GM12878 (cell line): ENCODE measurements around the gene MRPS15. TPM values are rescaled to one million over a fixed set of nuclear protein-coding genes. Genes with fewer than 3 reads are reported as not detected.
"Not testable (repeated sequence)": the region's sequence is repeated elsewhere in the genome, so short reads cannot be mapped to it uniquely, and the experiment has no call there.

Experiments used
- ATAC-seq: fragments of 200-7000 bp; cut with Tn5 transposase; 3 replicates; pipeline ENCODE4 v1.9.1; 2020; ENCODE audit warnings: mild to moderate bottlenecking, moderate library complexity
- BruUV-seq: library from RNA; stranded (reverse); fragments of 400-500 nt; replicated peaks from 2 replicates; lab custom pipeline; 2021; lab: Mats Ljungman, UMichigan
- CTCF ChIA-PET: fragments of 300-600 bp; sonication (Branson Sonifier 250); formaldehyde crosslinking; extraction: SDS; loops from one replicate; lab custom pipeline; 2021; ENCODE audit warnings: inconsistent platforms; lab: Yijun Ruan, JAX
- POLR2A ChIA-PET: fragments of 350-600 bp; formaldehyde crosslinking; extraction: SDS; loops from one replicate; lab custom pipeline; 2021; ENCODE audit warnings: inconsistent platforms; lab: Charles Lee
- RAD21 ChIA-PET: fragments of 300-600 bp; sonication (Branson Sonifier 250); formaldehyde crosslinking; loops from one replicate; lab custom pipeline; 2023; ENCODE audit warnings: antibody characterized with exemption; ENCODE audit not compliant: unreplicated experiment; lab: Charles Lee
- SMC1A ChIA-PET: fragments of 300-600 bp; sonication (Branson Sonifier 250); formaldehyde crosslinking; loops from one replicate; lab custom pipeline; 2023; ENCODE audit not compliant: unreplicated experiment, uncharacterized antibody; lab: Charles Lee
- DNase-seq: peaks from one replicate; pipeline ENCODE4 v3.0.0-alpha.2; 2011; ENCODE audit warnings: low read depth, low spot score
- FAIRE-seq: peaks from 3 replicates; lab custom pipeline; 2011; peaks lifted over from hg19 to GRCh38; lab: Jason Lieb, UNC
- H2AFZ ChIP-seq: 2 replicates; pipeline ENCODE4 v1.6.0; 2011; ENCODE audit warnings: low read depth, low read length, control low read depth; ENCODE audit not compliant: control insufficient read depth
- H3K27ac ChIP-seq: 2 replicates; pipeline ENCODE4 v1.5.1; 2011; ENCODE audit warnings: control low read depth; ENCODE audit not compliant: control insufficient read depth, insufficient read depth
- H3K27me3 ChIP-seq, 2 experiments: replicated peaks in 1 of 2; 2 replicates each; pipeline versions ENCODE4 v1.6.0 to v1.6.1; 2011; ENCODE audit warnings: low read length in 1 of 2; ENCODE audit not compliant: control insufficient read depth in 2 of 2, insufficient read depth in 2 of 2
- H3K36me3 ChIP-seq, 2 experiments: 2 replicates each; pipeline ENCODE4 v1.5.1; 2011; ENCODE audit warnings: low read length in 1 of 2; ENCODE audit not compliant: control insufficient read depth in 2 of 2, insufficient read depth in 2 of 2
- H3K4me1 ChIP-seq: 2 replicates; pipeline ENCODE4 v1.6.1; 2011; ENCODE audit warnings: mild to moderate bottlenecking, low read length, moderate library complexity, mixed read lengths; ENCODE audit not compliant: control insufficient read depth, insufficient read depth
- H3K4me2 ChIP-seq: 2 replicates; pipeline ENCODE4 v1.6.0; 2011; ENCODE audit warnings: control low read depth; ENCODE audit not compliant: control insufficient read depth, insufficient read depth
- H3K4me3 ChIP-seq: fragments of 200-600 bp; sonication (generic); 2 replicates; pipeline ENCODE4 v1.5.1; 2016
- H3K79me2 ChIP-seq: 2 replicates; pipeline ENCODE4 v1.6.0; 2011; ENCODE audit warnings: low read length; ENCODE audit not compliant: control insufficient read depth, insufficient read depth
- H3K9ac ChIP-seq: 2 replicates; pipeline ENCODE4 v1.8.0; 2011; ENCODE audit warnings: low read length, control low read depth, mixed read lengths; ENCODE audit not compliant: control insufficient read depth, insufficient read depth
- H3K9me3 ChIP-seq: replicated peaks from 3 replicates; pipeline ENCODE4 v1.5.1; 2011; ENCODE audit warnings: mild to moderate bottlenecking, low read length; ENCODE audit not compliant: control insufficient read depth, insufficient read depth
- H4K20me1 ChIP-seq: 2 replicates; pipeline ENCODE4 v1.6.0; 2011; ENCODE audit not compliant: control insufficient read depth, insufficient read depth
- CHD4 ChIP-seq: fragments of 200-600 bp; sonication (generic); IDR thresholded peaks from 2 replicates; pipeline ENCODE4 v1.6.1; 2016; ENCODE audit warnings: mild to moderate bottlenecking
- MLLT1 ChIP-seq: fragments of 450-650 bp; IDR thresholded peaks from 2 replicates; pipeline ENCODE4 v1.6.1; 2016; ENCODE audit warnings: mild to moderate bottlenecking
- SUZ12 ChIP-seq: fragments of 200-600 bp; sonication (generic); IDR thresholded peaks from one replicate; pipeline ENCODE4 v1.6.1; 2018; ENCODE audit warnings: antibody characterized with exemption, mild to moderate bottlenecking; ENCODE audit not compliant: unreplicated experiment
- WGBS: methylation state at CpG from one replicate; pipeline ENCODE4 v1.1.6; 2016; ENCODE audit warnings: low lambda C conversion rate; ENCODE audit not compliant: insufficient replicate concordance, insufficient coverage; ENCODE audit errors: missing lambda C conversion rate; 5-methylcytosine and 5-hydroxymethylcytosine counted together
- in situ Hi-C: fragments of 300-500 bp; cut with MboI; formaldehyde crosslinking; loops from 9 replicates; pipeline ENCODE4 v1.14.3; 2018; ENCODE audit warnings: mixed read lengths
- intact Hi-C: fragments of 100-400 bp; cut with micrococcal nuclease; formaldehyde crosslinking; loops from one replicate; pipeline ENCODE4 v1.14.2; 2022; ENCODE audit not compliant: unreplicated experiment
- polyA plus RNA-seq, 11 experiments: library from polyadenylated mRNA; depleted of rRNA in 4 of 11; unstranded in 6 of 11; stranded (reverse) in 5 of 11; fragments of >200 nt; fragmentation: Nextera tagmentation in 4 of 11; fragmentation: Illumina TruSeq in 1 of 11; extraction: Ambion mirVana in 4 of 11; extraction: Trizol in 1 of 11; gene quantifications; 1 replicate in 1 of 11; 2 replicates in 10 of 11; pipeline versions ENCODE4 v1.2.1 to v1.2.3, GENCODE V29; 2011 to 2016; ENCODE audit warnings: inconsistent platforms in 2 of 11, missing spikeins in 2 of 11, low read depth in 1 of 11
- total RNA-seq, 4 experiments: library from RNA; depleted of rRNA in 3 of 4; stranded (reverse); fragments of >200 nt in 3 of 4; fragmentation: Illumina TruSeq in 1 of 4; extraction: Trizol in 1 of 4; gene quantifications; 2 replicates each; pipeline versions ENCODE4 v1.2.1 to v1.2.3, GENCODE V29; 2013 to 2021

Gene MRPS15
- total and polyA plus RNA-seq, 10 of the 15 experiments (the other 5 are each of a cell fraction or from before 2014, with no cell fraction given): 41.1 to 207 (median 107) TPM

- RAD21 ChIA-PET, H3K27me3 ChIP-seq, H3K27ac ChIP-seq, H3K9ac ChIP-seq, ATAC-seq, H3K79me2 ChIP-seq, H3K4me2 ChIP-seq, SMC1A ChIA-PET, H3K36me3 ChIP-seq, H2AFZ ChIP-seq, H4K20me1 ChIP-seq, DNase-seq, H3K4me3 ChIP-seq, BruUV-seq, POLR2A ChIA-PET, intact Hi-C loops, in situ Hi-C loops, FAIRE-seq, CTCF ChIA-PET, H3K9me3 ChIP-seq: not testable (repeated sequence)
- peaks cover 16% of the 10 kb centered on the region for H3K4me1 ChIP-seq
- 70% methylated on average over 13 of the region's 13 CpGs for WGBS
Measured at GRCh38 chr1:36477615-36478014, 13.4 kb upstream of the MRPS15 start.

- Histone ChIP-seq H3K27ac (no peak overlapping the region), H3K4me1 (peaks cover 16% of the 10 kb centered on the region), H2AFZ (no peak overlapping the region), H3K4me2 (no peak overlapping the region), H3K9ac (no peak overlapping the region), H3K9me3 (no peaks in the 10 kb centered on the region), H3K79me2 (no peaks in the 10 kb centered on the region), H3K36me3 (no peaks in the 10 kb centered on the region), H3K27me3 (no peaks in the 10 kb centered on the region; a peak in 1 of 4 replicates), H4K20me1 (no peaks in the 10 kb centered on the region), H3K4me3 (no peak overlapping the region)
- ChIA-PET SMC1A (no interaction called here), POLR2A (interaction anchor here (0.6 to 0.8 kb wide), 2 partner anchors 9 to 11 kb away, joined by 3 to 4 read pairs; no protein-coding TSS in a partner anchor), RAD21 (interaction anchor here (1.0 kb wide), 1 partner anchor 134 kb away, joined by 3 read pairs; no protein-coding TSS in a partner anchor), CTCF (interaction anchor here (0.7 to 0.8 kb wide), 2 partner anchors 41 to 940 kb away, joined by 3 read pairs; no protein-coding TSS in a partner anchor)
- no TSS peak for BruUV-seq
- TF ChIP-seq CHD4: no peak
- TF ChIP-seq MLLT1: no peak
- TF ChIP-seq SUZ12: no peak
- in situ Hi-C loops (no loop called here), intact Hi-C loops (no loop called here)
- FAIRE-seq (no peak), ATAC-seq (no peak), DNase-seq (no peak)
- 35% methylated on average over 5 of the region's 5 CpGs for WGBS
Measured at GRCh38 chr1:36476945-36477344, 12.8 kb upstream of the MRPS15 start.
